GM19328 (cell line): Measurements from ENCODE around the gene SH2D1A.
A peak's percentile ranks its signal among the peaks of the same experiment; 100 is the strongest.
"Not testable (repeated sequence)": the region's sequence is repeated elsewhere in the genome, so short reads cannot be mapped to it uniquely, and the experiment has no call there.

Experiments used
- ATAC-seq: cut with Tn5 transposase; IDR thresholded peaks from one replicate; pipeline ENCODE4 v1.9.1; 2021; ENCODE audit warnings: mild to moderate bottlenecking, moderate library complexity; ENCODE audit not compliant: unreplicated experiment

Gene SH2D1A

GRCh38 chrX:124348885-124349453, 2.6 kb downstream of the SH2D1A start:
- no peak for ATAC-seq

GRCh38 chrX:124354648-124355047, 8.3 kb downstream of the SH2D1A start:
- no peak for ATAC-seq

- ATAC-seq = no peak
Observed at GRCh38 chrX:124358800-124359383, 12.5 kb downstream of the SH2D1A start.

GRCh38 chrX:124362072-124362471, 15.7 kb downstream of the SH2D1A start:
- no peak for ATAC-seq

- no peak for ATAC-seq
Observed at GRCh38 chrX:124362761-124363160, 16.4 kb downstream of the SH2D1A start.

- ATAC-seq = no peak
Observed at GRCh38 chrX:124369722-124370121, 23.4 kb downstream of the SH2D1A start.

- no peak for ATAC-seq
Observed at GRCh38 chrX:124373348-124373747, 27.0 kb downstream of the SH2D1A start.

GRCh38 chrX:124378643-124379042, 32.3 kb downstream of the SH2D1A start:
- ATAC-seq = no peak

- ATAC-seq = no peak
Observed at GRCh38 chrX:124383354-124383753, 37.0 kb downstream of the SH2D1A start.

- no peak for ATAC-seq
Observed at GRCh38 chrX:124386401-124386800, 40.0 kb downstream of the SH2D1A start.

GRCh38 chrX:124388562-124388961, 42.2 kb downstream of the SH2D1A start:
- peak; percentile 79 for ATAC-seq

- ATAC-seq = no peak
Observed at GRCh38 chrX:124392794-124393193, 46.4 kb downstream of the SH2D1A start.

- no peak for ATAC-seq
Observed at GRCh38 chrX:124393238-124393637, 46.9 kb downstream of the SH2D1A start.

- no peak for ATAC-seq
Observed at GRCh38 chrX:124393659-124394058, 47.3 kb downstream of the SH2D1A start.

- peak; percentile 43 for ATAC-seq
Observed at GRCh38 chrX:124395145-124395880, 49.0 kb downstream of the SH2D1A start.

GRCh38 chrX:124401696-124402095, 55.3 kb downstream of the SH2D1A start:
- ATAC-seq = no peak

GRCh38 chrX:124405868-124406267, 59.5 kb downstream of the SH2D1A start:
- ATAC-seq = no peak

- peak; percentile 85 for ATAC-seq
Observed at GRCh38 chrX:124406294-124407014, 60.1 kb downstream of the SH2D1A start.

- ATAC-seq = no peak
Observed at GRCh38 chrX:124407226-124407625, 60.9 kb downstream of the SH2D1A start.

GRCh38 chrX:124408380-124408779, 62.0 kb downstream of the SH2D1A start:
- not testable (repeated sequence) for ATAC-seq

- no peak for ATAC-seq
Observed at GRCh38 chrX:124413244-124413643, 66.9 kb downstream of the SH2D1A start.

- no peak for ATAC-seq
Observed at GRCh38 chrX:124414281-124414680, 67.9 kb downstream of the SH2D1A start.
